IMR-90 (cell line): ENCODE measurements around the gene CEP95. TPM values are rescaled to one million over a fixed set of nuclear protein-coding genes. Genes with fewer than 3 reads are reported as not detected.

Experiments used
- ATAC-seq: fragments of 200-7000 bp; cut with Tn5 transposase; 2 replicates; pipeline ENCODE4 v1.9.1; 2020; ENCODE audit warnings: low read depth, mild to moderate bottlenecking, moderate library complexity
- BruUV-seq: library from RNA; stranded (reverse); fragments of 400-500 nt; replicated peaks from 2 replicates; lab custom pipeline; 2021; lab: Mats Ljungman, UMichigan
- CTCF ChIA-PET: fragments of 300-600 bp; formaldehyde crosslinking; extraction: SDS; loops from one replicate; lab custom pipeline; 2021; ENCODE audit warnings: antibody characterized with exemption; lab: Yijun Ruan, JAX
- POLR2A ChIA-PET: fragments of 300-600 bp; sonication (Branson Sonifier 250); formaldehyde crosslinking; loops from one replicate; lab custom pipeline; 2022; ENCODE audit warnings: antibody characterized with exemption; ENCODE audit not compliant: unreplicated experiment; lab: Charles Lee
- DNase-seq: peaks from one replicate; pipeline ENCODE4 v3.0.0; 2013
- H2AFZ ChIP-seq: replicated peaks from 2 replicates; pipeline ENCODE3; 2013; ENCODE audit warnings: low read length, mild to moderate bottlenecking; ENCODE audit not compliant: poor library complexity
- H2AK5ac ChIP-seq: 2 replicates; pipeline ENCODE4 v1.6.1; 2013; ENCODE audit warnings: low read depth, low read length, inconsistent platforms
- H2AK9ac ChIP-seq: replicated peaks from 2 replicates; pipeline ENCODE3; 2013; ENCODE audit warnings: mild to moderate bottlenecking, low read depth, low read length, moderate library complexity; ENCODE audit not compliant: poor library complexity
- H2BK120ac ChIP-seq: 2 replicates; pipeline ENCODE4 v1.6.1; 2013; ENCODE audit warnings: low read depth, low read length, inconsistent platforms
- H2BK15ac ChIP-seq: 3 replicates; pipeline ENCODE4 v1.6.1; 2013; ENCODE audit warnings: low read depth, low read length, inconsistent platforms
- H2BK20ac ChIP-seq: 2 replicates; pipeline ENCODE4 v1.6.1; 2013; ENCODE audit warnings: low read depth, mild to moderate bottlenecking, inconsistent platforms, low read length, moderate library complexity
- H2BK5ac ChIP-seq: 2 replicates; pipeline ENCODE4 v1.6.1; 2013; ENCODE audit warnings: mild to moderate bottlenecking, low read depth, low read length, inconsistent platforms; ENCODE audit not compliant: poor library complexity, severe bottlenecking
- H3K14ac ChIP-seq: replicated peaks from 2 replicates; pipeline ENCODE4 v1.6.1; 2013; ENCODE audit warnings: low read depth, low read length, inconsistent platforms
- H3K18ac ChIP-seq: 2 replicates; pipeline ENCODE4 v1.6.1; 2013; ENCODE audit warnings: low read depth, low read length, control low read depth
- H3K23ac ChIP-seq: 2 replicates; pipeline ENCODE4 v1.6.1; 2013; ENCODE audit warnings: low read depth, low read length, inconsistent platforms
- H3K27ac ChIP-seq: 2 replicates; pipeline ENCODE4 v1.5.1; 2013; ENCODE audit warnings: mild to moderate bottlenecking, control low read depth, low read length; ENCODE audit not compliant: insufficient read depth
- H3K27me3 ChIP-seq: 2 replicates; pipeline ENCODE4 v1.6.1; 2013; ENCODE audit warnings: low read length; ENCODE audit not compliant: control insufficient read depth, insufficient read depth
- H3K36me3 ChIP-seq: 2 replicates; pipeline ENCODE4 v1.6.1; 2013; ENCODE audit warnings: low read length, mixed read lengths; ENCODE audit not compliant: control insufficient read depth, insufficient read depth
- H3K4ac ChIP-seq: 2 replicates; pipeline ENCODE4 v1.6.1; 2013; ENCODE audit warnings: low read depth, low read length, inconsistent platforms
- H3K4me1 ChIP-seq: 2 replicates; pipeline ENCODE4 v1.6.1; 2013; ENCODE audit warnings: low read length, mixed read lengths; ENCODE audit not compliant: control insufficient read depth, insufficient read depth
- H3K4me2 ChIP-seq: 2 replicates; pipeline ENCODE4 v1.6.1; 2013; ENCODE audit warnings: low read depth, mild to moderate bottlenecking, control low read depth, low read length, moderate library complexity
- H3K4me3 ChIP-seq: 2 replicates; pipeline ENCODE4 v1.5.1; 2013; ENCODE audit warnings: low read depth, mild to moderate bottlenecking, control low read depth, low read length, moderate library complexity; ENCODE audit not compliant: insufficient read depth
- H3K56ac ChIP-seq: 2 replicates; pipeline ENCODE4 v1.6.1; 2013; ENCODE audit warnings: low read length, inconsistent platforms; ENCODE audit not compliant: insufficient read depth; ENCODE audit errors: extremely low read depth
- H3K79me1 ChIP-seq, 2 experiments: 2 replicates each; pipeline ENCODE4 v1.6.1; 2013; ENCODE audit warnings: low read length in 2 of 2, inconsistent platforms in 1 of 2, low read depth in 1 of 2
- H3K9ac ChIP-seq: 2 replicates; pipeline ENCODE4 v1.6.1; 2013; ENCODE audit warnings: low read depth, low read length, control low read depth
- H3K9me1 ChIP-seq: 2 replicates; pipeline ENCODE4 v1.6.1; 2013; ENCODE audit warnings: low read length, inconsistent platforms; ENCODE audit not compliant: insufficient read depth
- H3K9me3 ChIP-seq: 2 replicates; pipeline ENCODE4 v1.6.1; 2013; ENCODE audit warnings: low read length; ENCODE audit not compliant: control insufficient read depth, insufficient read depth
- H4K20me1 ChIP-seq: 2 replicates; pipeline ENCODE4 v1.6.1; 2013; ENCODE audit warnings: low read length, inconsistent platforms; ENCODE audit not compliant: insufficient read depth
- H4K5ac ChIP-seq: 2 replicates; pipeline ENCODE4 v1.6.1; 2013; ENCODE audit warnings: mild to moderate bottlenecking, low read depth, low read length, control low read depth
- H4K8ac ChIP-seq, 2 experiments: 2 replicates each; pipeline ENCODE4 v1.6.1; 2013; ENCODE audit warnings: low read depth in 2 of 2, low read length in 2 of 2, control low read depth in 1 of 2, inconsistent platforms in 1 of 2
- H4K91ac ChIP-seq: 2 replicates; pipeline ENCODE4 v1.6.1; 2013; ENCODE audit warnings: low read depth, low read length, inconsistent platforms; ENCODE audit not compliant: insufficient read depth
- MXI1 ChIP-seq: IDR thresholded peaks from 2 replicates; pipeline ENCODE4 v1.6.1; 2012; ENCODE audit warnings: low read depth, mild to moderate bottlenecking, low read length, moderate library complexity, borderline replicate concordance
- WGBS, 2 experiments: methylation state at CpG; one replicate each; pipeline versions ENCODE4 v1.1.5 to v1.1.7; 2013; ENCODE audit warnings: missing lambda C conversion rate in 2 of 2; ENCODE audit not compliant: insufficient read length in 1 of 2; ENCODE audit errors: extremely low coverage in 2 of 2; 5-methylcytosine and 5-hydroxymethylcytosine counted together
- dilution Hi-C: fragments of 300-500 bp; cut with HindIII; formaldehyde crosslinking; loops from one replicate; pipeline ENCODE4 v1.14.3; 2018; ENCODE audit warnings: low sequenced_read_pairs; ENCODE audit not compliant: unreplicated experiment
- in situ Hi-C: fragments of 300-500 bp; cut with MboI; formaldehyde crosslinking; loops from 3 replicates; pipeline ENCODE4 v1.14.3; 2019; ENCODE audit warnings: low sequenced_read_pairs, inconsistent platforms, mixed read lengths
- intact Hi-C: fragments of 100-400 bp; cut with micrococcal nuclease; formaldehyde crosslinking; loops from 2 replicates; pipeline ENCODE4 v1.10.0; 2022
- polyA plus RNA-seq, 3 experiments: library from polyadenylated mRNA; depleted of rRNA; stranded (reverse); fragments of >200 nt; gene quantifications; 2 replicates each; pipeline ENCODE4 v1.2.3, GENCODE V29; 2012; ENCODE audit warnings: low replicate concordance in 1 of 3
- total RNA-seq: library from RNA; depleted of rRNA; stranded (reverse); fragments of >200 nt; gene quantifications from 2 replicates; pipeline ENCODE4 v1.2.3, GENCODE V29; 2012

The CEP95 gene
- total and polyA plus RNA-seq, 2 of the 4 experiments (the other 2 are of a cell fraction) = 6.1 to 13.6 TPM

DNA sequence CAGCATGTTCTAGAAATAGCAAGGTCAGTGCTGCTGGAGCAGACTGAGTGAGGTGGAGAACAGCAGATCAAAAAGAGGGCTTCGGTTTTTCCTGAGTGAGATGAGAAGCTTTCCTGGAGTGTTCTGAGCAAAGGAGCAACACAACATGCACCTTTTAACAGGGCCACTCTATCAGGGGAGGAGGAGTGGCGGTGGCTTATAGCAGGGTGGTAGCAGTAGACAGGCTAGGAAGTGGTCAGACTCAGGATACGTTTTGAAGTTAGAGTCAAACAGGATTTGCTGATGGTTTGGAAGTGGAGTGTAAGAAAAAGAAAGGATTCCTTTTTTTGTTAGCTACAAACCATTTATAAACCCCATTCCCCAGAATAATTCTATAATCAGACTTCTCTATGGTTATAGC, 22.4 kb upstream of the CEP95 start:
- no peak for DNase-seq
- H3K4me1 ChIP-seq = no peaks in the 10 kb centered on the region
- intact Hi-C loops (no loop called here), dilution Hi-C loops (no loop called here), in situ Hi-C loops (no loop called here)
- no peak for TF ChIP-seq MXI1
- no peak overlapping the region for H4K5ac ChIP-seq
- H3K9me3 ChIP-seq = no peaks in the 10 kb centered on the region
- no peak overlapping the region for H3K9ac ChIP-seq
- H2BK5ac ChIP-seq = no peak overlapping the region
- H4K91ac ChIP-seq = no peak overlapping the region
- no peak overlapping the region for H3K56ac ChIP-seq
- no peak overlapping the region for H2AK5ac ChIP-seq
- H3K4ac ChIP-seq = no peak overlapping the region
- H3K27me3 ChIP-seq = no peaks in the 10 kb centered on the region
- no peak for ATAC-seq
- H3K4me3 ChIP-seq = no peak overlapping the region
- H4K20me1 ChIP-seq = no peaks in the 10 kb centered on the region
- H3K18ac ChIP-seq = no peak overlapping the region
- H3K36me3 ChIP-seq = peaks cover 13% of the 10 kb centered on the region
- H3K79me1 ChIP-seq = peaks cover 0 to 3% of the 10 kb centered on the region in 2 experiments; a peak in 1 of 4 replicates
- H2BK20ac ChIP-seq = no peak overlapping the region
- no peak overlapping the region for H3K14ac ChIP-seq
- H2AFZ ChIP-seq = no peak overlapping the region
- ChIA-PET CTCF (interaction anchor here (1.1 kb wide), 1 partner anchor 64 kb away, joined by 3 read pairs; no protein-coding TSS in a partner anchor), POLR2A (interaction anchor here (0.8 kb wide), 1 partner anchor 12 kb away, joined by 3 read pairs; no protein-coding TSS in a partner anchor)
- no peak overlapping the region for H2BK15ac ChIP-seq
- no peaks in the 10 kb centered on the region for H3K9me1 ChIP-seq
- WGBS, 2 experiments = no CpG with 5 or more reads among the region's 3 CpGs
- H3K27ac ChIP-seq = no peak overlapping the region
- H3K23ac ChIP-seq = no peak overlapping the region
- no peak overlapping the region for H4K8ac ChIP-seq
- no peak overlapping the region for H3K4me2 ChIP-seq
- no peak overlapping the region for H2AK9ac ChIP-seq
- H2BK120ac ChIP-seq = no peak overlapping the region
- BruUV-seq = no TSS peak
